Trophoblast cell (in vitro differentiated cells and primary cell): ENCODE measurements around the gene LTBP4. TPM values are rescaled to one million over a fixed set of nuclear protein-coding genes. Genes with fewer than 3 reads are reported as not detected.

Experiments used
- DNase-seq, 2 donors: peaks; one replicate each; pipeline ENCODE4 v3.0.0-alpha.2; 2016
- H2AFZ ChIP-seq: 2 replicates; pipeline ENCODE4 v1.6.1; 2013; ENCODE audit warnings: low read length, moderate library complexity, mild to moderate bottlenecking; ENCODE audit not compliant: insufficient read depth, poor library complexity
- H2AK5ac ChIP-seq: 2 replicates; pipeline ENCODE4 v1.6.1; 2013; ENCODE audit warnings: mild to moderate bottlenecking, low read length
- H2BK120ac ChIP-seq: 2 replicates; pipeline ENCODE4 v1.6.1; 2013; ENCODE audit warnings: low read length, mild to moderate bottlenecking, moderate library complexity; ENCODE audit not compliant: insufficient read depth, poor library complexity
- H2BK12ac ChIP-seq: 2 replicates; pipeline ENCODE4 v1.6.1; 2013; ENCODE audit warnings: mild to moderate bottlenecking, low read length, moderate library complexity
- H2BK5ac ChIP-seq: 2 replicates; pipeline ENCODE4 v1.6.1; 2013; ENCODE audit warnings: low read length, low read depth, moderate library complexity, mild to moderate bottlenecking; ENCODE audit not compliant: poor library complexity
- H3K14ac ChIP-seq: 2 replicates; pipeline ENCODE4 v1.6.1; 2013; ENCODE audit warnings: mild to moderate bottlenecking, low read length
- H3K18ac ChIP-seq: 2 replicates; pipeline ENCODE4 v1.6.1; 2013; ENCODE audit warnings: mild to moderate bottlenecking, low read length
- H3K23ac ChIP-seq: 2 replicates; pipeline ENCODE4 v1.6.1; 2013; ENCODE audit warnings: low read length
- H3K27ac ChIP-seq: 2 replicates; pipeline ENCODE4 v1.5.1; 2013; ENCODE audit warnings: low read depth, mild to moderate bottlenecking, inconsistent platforms, low read length, moderate library complexity
- H3K27me3 ChIP-seq: 2 replicates; pipeline ENCODE4 v1.6.1; 2013; ENCODE audit warnings: inconsistent platforms, mild to moderate bottlenecking, low read length, moderate library complexity; ENCODE audit not compliant: insufficient read depth
- H3K36me3 ChIP-seq, 2 experiments: 1 replicate in 1 of 2; 2 replicates in 1 of 2; pipeline ENCODE4 v1.6.1; 2013; ENCODE audit warnings: low read length in 2 of 2, mild to moderate bottlenecking in 2 of 2, moderate library complexity in 1 of 2; ENCODE audit not compliant: insufficient read depth in 2 of 2, control insufficient read depth in 1 of 2
- H3K4ac ChIP-seq: 2 replicates; pipeline ENCODE4 v1.6.1; 2013; ENCODE audit warnings: low read depth, mild to moderate bottlenecking, low read length, moderate library complexity
- H3K4me1 ChIP-seq, 2 experiments: 1 replicate in 1 of 2; 2 replicates in 1 of 2; pipeline ENCODE4 v1.6.1; 2013; ENCODE audit warnings: low read length in 2 of 2, mild to moderate bottlenecking in 2 of 2, moderate library complexity in 1 of 2; ENCODE audit not compliant: insufficient read depth in 2 of 2, control insufficient read depth in 1 of 2
- H3K4me2 ChIP-seq: 2 replicates; pipeline ENCODE4 v1.6.1; 2013; ENCODE audit warnings: inconsistent platforms, mild to moderate bottlenecking, low read length, moderate library complexity
- H3K4me3 ChIP-seq: 2 replicates; pipeline ENCODE4 v1.5.1; 2013; ENCODE audit warnings: mild to moderate bottlenecking, low read depth, low read length, inconsistent platforms
- H3K79me1 ChIP-seq: one replicate; pipeline ENCODE4 v1.6.1; 2013; ENCODE audit warnings: low read length
- H3K79me2 ChIP-seq: 2 replicates; pipeline ENCODE4 v1.6.1; 2013; ENCODE audit warnings: low read length, mild to moderate bottlenecking; ENCODE audit not compliant: control insufficient read depth, insufficient read depth, poor library complexity
- H3K9ac ChIP-seq: 2 replicates; pipeline ENCODE4 v1.6.1; 2013; ENCODE audit warnings: mild to moderate bottlenecking, low read length
- H3K9me3 ChIP-seq: 2 replicates; pipeline ENCODE4 v1.6.1; 2013; ENCODE audit warnings: low read depth, mild to moderate bottlenecking, control low read depth, inconsistent platforms, low read length; ENCODE audit not compliant: insufficient read depth
- H4K12ac ChIP-seq: 2 replicates; pipeline ENCODE4 v1.6.1; 2013; ENCODE audit warnings: low read depth, mild to moderate bottlenecking, low read length, moderate library complexity
- H4K8ac ChIP-seq: 2 replicates; pipeline ENCODE4 v1.6.1; 2013; ENCODE audit warnings: low read depth, mild to moderate bottlenecking, low read length, moderate library complexity
- H4K91ac ChIP-seq: one replicate; pipeline ENCODE4 v1.6.1; 2013; ENCODE audit warnings: low read depth, mild to moderate bottlenecking, low read length, moderate library complexity
- WGBS: extraction: QIAGEN DNeasy Blood & Tissue Kit; methylation state at CpG from one replicate; pipeline ENCODE4 v1.1.7; 2013; ENCODE audit warnings: missing lambda C conversion rate; ENCODE audit not compliant: insufficient read length, insufficient coverage; ENCODE audit errors: extremely low coverage; 5-methylcytosine and 5-hydroxymethylcytosine counted together
- polyA plus RNA-seq: library from polyadenylated mRNA; stranded (reverse); fragments of 200-250 nt; gene quantifications from 2 replicates; pipeline ENCODE4 v1.2.3, GENCODE V29; 2013

LTBP4 gene, protein sequence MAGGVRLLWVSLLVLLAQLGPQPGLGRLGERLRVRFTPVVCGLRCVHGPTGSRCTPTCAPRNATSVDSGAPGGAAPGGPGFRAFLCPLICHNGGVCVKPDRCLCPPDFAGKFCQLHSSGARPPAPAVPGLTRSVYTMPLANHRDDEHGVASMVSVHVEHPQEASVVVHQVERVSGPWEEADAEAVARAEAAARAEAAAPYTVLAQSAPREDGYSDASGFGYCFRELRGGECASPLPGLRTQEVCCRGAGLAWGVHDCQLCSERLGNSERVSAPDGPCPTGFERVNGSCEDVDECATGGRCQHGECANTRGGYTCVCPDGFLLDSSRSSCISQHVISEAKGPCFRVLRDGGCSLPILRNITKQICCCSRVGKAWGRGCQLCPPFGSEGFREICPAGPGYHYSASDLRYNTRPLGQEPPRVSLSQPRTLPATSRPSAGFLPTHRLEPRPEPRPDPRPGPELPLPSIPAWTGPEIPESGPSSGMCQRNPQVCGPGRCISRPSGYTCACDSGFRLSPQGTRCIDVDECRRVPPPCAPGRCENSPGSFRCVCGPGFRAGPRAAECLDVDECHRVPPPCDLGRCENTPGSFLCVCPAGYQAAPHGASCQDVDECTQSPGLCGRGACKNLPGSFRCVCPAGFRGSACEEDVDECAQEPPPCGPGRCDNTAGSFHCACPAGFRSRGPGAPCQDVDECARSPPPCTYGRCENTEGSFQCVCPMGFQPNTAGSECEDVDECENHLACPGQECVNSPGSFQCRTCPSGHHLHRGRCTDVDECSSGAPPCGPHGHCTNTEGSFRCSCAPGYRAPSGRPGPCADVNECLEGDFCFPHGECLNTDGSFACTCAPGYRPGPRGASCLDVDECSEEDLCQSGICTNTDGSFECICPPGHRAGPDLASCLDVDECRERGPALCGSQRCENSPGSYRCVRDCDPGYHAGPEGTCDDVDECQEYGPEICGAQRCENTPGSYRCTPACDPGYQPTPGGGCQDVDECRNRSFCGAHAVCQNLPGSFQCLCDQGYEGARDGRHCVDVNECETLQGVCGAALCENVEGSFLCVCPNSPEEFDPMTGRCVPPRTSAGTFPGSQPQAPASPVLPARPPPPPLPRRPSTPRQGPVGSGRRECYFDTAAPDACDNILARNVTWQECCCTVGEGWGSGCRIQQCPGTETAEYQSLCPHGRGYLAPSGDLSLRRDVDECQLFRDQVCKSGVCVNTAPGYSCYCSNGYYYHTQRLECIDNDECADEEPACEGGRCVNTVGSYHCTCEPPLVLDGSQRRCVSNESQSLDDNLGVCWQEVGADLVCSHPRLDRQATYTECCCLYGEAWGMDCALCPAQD (N-terminal part only)
- 93.8 and 98.4 TPM in 2 replicates for polyA plus RNA-seq

DNA sequence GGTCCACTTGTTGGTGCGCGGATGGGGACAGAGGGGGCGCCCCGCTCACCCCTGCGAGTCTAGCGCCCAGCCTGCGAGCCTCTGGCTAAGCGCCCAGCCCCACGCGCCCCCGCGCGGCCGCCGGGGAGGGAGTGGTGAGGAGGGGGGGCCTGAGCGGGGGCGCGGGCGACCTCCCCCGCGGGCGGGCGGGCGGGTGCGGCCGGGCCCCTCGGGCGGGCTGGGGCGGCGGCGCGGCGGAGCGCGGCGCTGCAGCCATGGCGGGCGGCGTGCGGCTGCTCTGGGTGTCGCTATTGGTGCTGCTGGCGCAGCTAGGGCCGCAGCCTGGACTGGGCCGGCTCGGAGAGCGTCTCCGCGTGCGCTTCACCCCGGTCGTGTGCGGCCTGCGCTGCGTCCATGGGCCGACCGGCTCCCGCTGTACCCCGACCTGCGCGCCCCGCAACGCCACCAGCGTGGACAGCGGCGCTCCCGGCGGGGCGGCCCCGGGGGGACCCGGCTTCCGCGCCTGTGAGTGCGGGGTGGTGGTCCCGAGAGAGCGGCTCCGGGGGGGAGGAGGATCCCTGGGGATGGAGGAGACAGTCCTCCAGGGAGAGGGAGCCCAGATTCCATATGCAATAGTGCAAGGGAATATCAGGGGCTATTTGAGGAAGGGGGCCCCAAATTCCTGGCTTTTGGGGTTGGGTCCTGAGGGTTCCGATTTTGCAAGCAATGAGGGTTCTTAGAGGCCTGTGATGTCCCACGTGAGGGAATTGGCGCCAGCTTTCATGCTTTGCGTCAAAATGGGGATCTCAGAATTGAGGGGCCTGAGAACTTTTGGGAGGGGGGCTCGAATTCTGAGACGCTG, at the start of gene LTBP4:
TSS of gene LTBP4 (plus strand) at position 236 of the 841 bp plus-strand sequence. CDS start at position 255, 19 bp downstream.
- no peak within 1 kb of the TSS for H3K14ac ChIP-seq
- no peak within 1 kb of the TSS for H4K12ac ChIP-seq
- H3K4ac ChIP-seq: no peak within 1 kb of the TSS
- WGBS: no CpG with 5 or more reads among the region's 82 CpGs
- no peak within 1 kb of the TSS for H2BK5ac ChIP-seq
- H2BK12ac ChIP-seq: no peak within 1 kb of the TSS
- no peak within 1 kb of the TSS for H2AFZ ChIP-seq
- no peak within 1 kb of the TSS for H3K23ac ChIP-seq
- H3K4me2 ChIP-seq: peak within 1 kb of the TSS; percentile 64
- H3K79me2 ChIP-seq: no peaks in the 10 kb centered on the region
- peak in 1 of 2 donors; percentile 50 for DNase-seq
- H3K27me3 ChIP-seq: peaks cover 40% of the 10 kb centered on the region
- no peaks in the 10 kb centered on the region for H3K36me3 ChIP-seq
- peak within 1 kb of the TSS; percentile 66 for H3K4me3 ChIP-seq
- peaks cover 6% of the 10 kb centered on the region for H3K9me3 ChIP-seq
- H4K8ac ChIP-seq: no peak within 1 kb of the TSS
- H3K27ac ChIP-seq: no peak within 1 kb of the TSS
- H3K4me1 ChIP-seq: peaks cover 33 to 36% of the 10 kb centered on the region in 2 experiments
- peaks cover 24% of the 10 kb centered on the region for H3K79me1 ChIP-seq
- no peak within 1 kb of the TSS for H3K18ac ChIP-seq
- H3K9ac ChIP-seq: peak within 1 kb of the TSS; percentile 22
- H2BK120ac ChIP-seq: no peak within 1 kb of the TSS
- H2AK5ac ChIP-seq: no peak within 1 kb of the TSS
- no peak within 1 kb of the TSS for H4K91ac ChIP-seq

DNA sequence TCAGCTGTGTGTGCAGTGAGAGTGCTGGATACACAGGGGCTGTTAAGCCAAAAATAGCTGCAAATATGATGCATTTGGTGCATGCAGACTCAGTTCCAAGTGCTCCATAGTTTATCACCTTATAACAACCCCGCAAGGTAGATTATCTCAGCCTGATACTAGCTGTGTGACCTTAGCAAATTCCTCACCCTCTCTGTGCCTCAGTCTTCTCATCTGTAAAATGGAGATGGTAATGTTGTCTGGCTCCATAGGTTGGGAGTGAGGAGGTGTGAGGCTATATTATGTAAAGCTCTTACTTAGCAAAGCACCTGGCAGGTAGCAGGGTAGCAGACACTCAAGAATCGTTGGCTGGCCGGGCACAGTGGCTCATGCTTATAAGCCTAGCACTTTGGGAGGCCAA, 48.3 kb upstream of the LTBP4 start:
- Histone ChIP-seq H2AK5ac (no peak overlapping the region), H2AFZ (no peak overlapping the region), H4K91ac (no peak overlapping the region), H3K4me3 (no peak overlapping the region), H4K12ac (no peak overlapping the region), H3K9ac (no peak overlapping the region), H3K18ac (no peak overlapping the region), H3K27me3 (peaks cover 18% of the 10 kb centered on the region), H3K79me1 (no peaks in the 10 kb centered on the region), H2BK5ac (no peak overlapping the region), H3K79me2 (no peaks in the 10 kb centered on the region), H3K14ac (no peak overlapping the region), H3K4me2 (no peak overlapping the region), H2BK12ac (no peak overlapping the region), H3K36me3 (no peaks in the 10 kb centered on the region), H3K9me3 (peaks cover 1% of the 10 kb centered on the region), H2BK120ac (no peak overlapping the region), H4K8ac (no peak overlapping the region), H3K4me1 (peaks cover 0 to 2% of the 10 kb centered on the region in 2 experiments), H3K27ac (no peak overlapping the region), H3K4ac (no peak overlapping the region), H3K23ac (no peak overlapping the region)
- DNase-seq: no peak
- no CpG with 5 or more reads among the region's 3 CpGs for WGBS

DNA sequence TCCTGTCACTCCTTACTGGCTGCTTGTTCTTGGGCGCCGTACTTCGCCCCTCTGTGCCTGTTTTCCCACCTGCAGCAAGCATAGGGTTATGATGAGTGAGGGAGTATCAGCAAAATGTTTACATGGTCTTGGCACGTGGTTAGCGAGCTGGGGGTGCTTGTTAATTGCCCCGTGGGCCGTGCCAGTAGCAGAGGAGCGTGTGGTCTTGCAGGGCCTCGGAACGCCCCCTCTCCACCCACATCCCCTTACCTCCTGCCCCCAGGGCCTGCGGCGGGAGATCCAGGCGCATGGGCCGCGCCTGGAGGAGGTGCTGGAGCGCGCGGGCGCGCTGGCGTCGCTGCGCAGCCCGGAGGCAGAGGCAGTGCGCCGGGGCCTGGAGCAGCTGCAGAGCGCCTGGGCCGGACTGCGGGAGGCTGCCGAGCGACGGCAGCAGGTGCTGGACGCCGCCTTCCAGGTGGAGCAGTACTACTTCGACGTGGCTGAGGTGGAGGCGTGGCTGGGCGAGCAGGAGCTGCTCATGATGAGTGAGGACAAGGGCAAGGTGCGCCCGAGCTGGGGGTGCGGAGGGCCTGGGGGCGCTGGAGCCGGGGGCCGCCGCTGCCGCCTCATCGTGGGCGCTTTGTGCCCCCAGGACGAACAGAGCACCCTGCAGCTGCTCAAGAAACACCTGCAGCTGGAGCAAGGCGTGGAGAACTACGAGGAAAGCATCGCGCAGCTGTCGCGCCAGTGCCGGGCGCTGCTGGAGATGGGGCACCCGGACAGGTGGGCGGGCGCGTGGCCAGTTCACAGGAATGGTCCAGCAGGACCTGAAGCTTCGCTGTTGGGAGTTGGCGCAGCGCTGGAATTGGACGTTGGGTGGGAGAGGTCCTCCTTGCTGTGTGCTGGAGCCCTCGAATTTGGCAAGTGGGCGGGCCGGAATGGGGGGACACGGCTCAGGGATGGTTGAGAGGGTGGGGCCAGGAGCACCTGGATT, 47.0 kb upstream of the LTBP4 start:
- no peaks in the 10 kb centered on the region for H3K36me3 ChIP-seq
- H3K14ac ChIP-seq: no peak overlapping the region
- H3K4ac ChIP-seq: no peak overlapping the region
- no peak overlapping the region for H4K8ac ChIP-seq
- H2AFZ ChIP-seq: no peak overlapping the region
- no peak overlapping the region for H3K4me2 ChIP-seq
- no peak overlapping the region for H3K27ac ChIP-seq
- no peak overlapping the region for H3K23ac ChIP-seq
- no peaks in the 10 kb centered on the region for H3K79me1 ChIP-seq
- no peak overlapping the region for H2AK5ac ChIP-seq
- no peak overlapping the region for H4K91ac ChIP-seq
- H3K9me3 ChIP-seq: peaks cover 1% of the 10 kb centered on the region
- H2BK12ac ChIP-seq: no peak overlapping the region
- WGBS: no CpG with 5 or more reads among the region's 69 CpGs
- H3K4me1 ChIP-seq: no peaks in the 10 kb centered on the region
- no peaks in the 10 kb centered on the region for H3K79me2 ChIP-seq
- H2BK120ac ChIP-seq: no peak overlapping the region
- H3K9ac ChIP-seq: no peak overlapping the region
- H2BK5ac ChIP-seq: no peak overlapping the region
- H3K27me3 ChIP-seq: peaks cover 18% of the 10 kb centered on the region
- no peak overlapping the region for H4K12ac ChIP-seq
- no peak for DNase-seq
- no peak overlapping the region for H3K4me3 ChIP-seq
- no peak overlapping the region for H3K18ac ChIP-seq
